Transverse colon (tissue), 4 donors: ENCODE data around the gene ZNF821.

Experiments used
- POLR2AphosphoS5 ChIP-seq, 3 donors: sonication (generic); formaldehyde crosslinking; IDR thresholded peaks; one replicate each; pipeline ENCODE4 v1.6.1; 2016; ENCODE audit warnings: antibody characterized with exemption in 3 of 3
- TF ChIP-seq, protein P1 (sequence below), 5 experiments: fragments of 200-600 bp in 3 of 5; fragments of 450-650 bp in 2 of 5; sonication (generic) in 3 of 5; IDR thresholded peaks; 1 replicate in 2 of 5; 2 replicates in 3 of 5; pipeline ENCODE4 v1.5.1; 2016 to 2017; ENCODE audit warnings: antibody characterized with exemption in 5 of 5, inconsistent platforms in 3 of 5, mild to moderate bottlenecking in 2 of 5, moderate library complexity in 1 of 5

DNA sequence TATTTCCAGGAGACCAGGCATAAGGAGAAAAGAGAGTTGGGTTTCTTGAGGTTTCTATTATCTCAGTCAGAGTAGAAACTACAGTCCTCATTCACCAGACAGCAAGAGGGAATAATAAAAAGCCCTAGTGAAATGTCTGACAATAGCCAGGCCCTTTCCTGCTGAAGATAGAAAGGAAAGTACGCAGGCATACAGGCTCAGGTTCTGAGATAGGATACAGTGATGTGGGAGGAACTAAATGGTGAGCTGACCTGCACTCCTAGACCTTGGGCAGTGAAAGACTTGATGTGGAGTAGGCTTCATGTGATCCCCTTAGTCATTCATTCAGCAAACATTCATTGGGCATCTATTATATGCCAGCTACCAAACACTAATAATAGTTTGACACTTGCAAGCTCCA, 14.9 kb downstream of the ZNF821 start:
- TF ChIP-seq, protein P1, sequence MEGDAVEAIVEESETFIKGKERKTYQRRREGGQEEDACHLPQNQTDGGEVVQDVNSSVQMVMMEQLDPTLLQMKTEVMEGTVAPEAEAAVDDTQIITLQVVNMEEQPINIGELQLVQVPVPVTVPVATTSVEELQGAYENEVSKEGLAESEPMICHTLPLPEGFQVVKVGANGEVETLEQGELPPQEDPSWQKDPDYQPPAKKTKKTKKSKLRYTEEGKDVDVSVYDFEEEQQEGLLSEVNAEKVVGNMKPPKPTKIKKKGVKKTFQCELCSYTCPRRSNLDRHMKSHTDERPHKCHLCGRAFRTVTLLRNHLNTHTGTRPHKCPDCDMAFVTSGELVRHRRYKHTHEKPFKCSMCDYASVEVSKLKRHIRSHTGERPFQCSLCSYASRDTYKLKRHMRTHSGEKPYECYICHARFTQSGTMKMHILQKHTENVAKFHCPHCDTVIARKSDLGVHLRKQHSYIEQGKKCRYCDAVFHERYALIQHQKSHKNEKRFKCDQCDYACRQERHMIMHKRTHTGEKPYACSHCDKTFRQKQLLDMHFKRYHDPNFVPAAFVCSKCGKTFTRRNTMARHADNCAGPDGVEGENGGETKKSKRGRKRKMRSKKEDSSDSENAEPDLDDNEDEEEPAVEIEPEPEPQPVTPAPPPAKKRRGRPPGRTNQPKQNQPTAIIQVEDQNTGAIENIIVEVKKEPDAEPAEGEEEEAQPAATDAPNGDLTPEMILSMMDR (IDR thresholded peaks at IDR 0.05), result no peak
- TF ChIP-seq POLR2AphosphoS5 (IDR thresholded peaks at IDR 0.05), result no peak
